ENCODE data around the gene NR2C1.

Gene NR2C1

GRCh38 chr12:95070378-95070777 is 3.0 kb downstream of the NR2C1 start:
- TF ChIP-seq CTCF (IDR thresholded peaks at IDR 0.05; ENCODE audit: borderline replicate concordance, control extremely low read depth, extremely low read depth, insufficient read depth, missing control alignments) = no peak
- no peak for DNase-seq (ENCODE audit: low spot score)
- in situ Hi-C loops (cut with MboI; ENCODE audit: low sequenced_read_pairs, unreplicated experiment) = no loop called here

GRCh38 chr12:95066091-95066855 is 7.1 kb downstream of the NR2C1 start:
- DNase-seq (ENCODE audit: low spot score) = no peak

GRCh38 chr12:95060951-95061350 is 12.5 kb downstream of the NR2C1 start:
- in situ Hi-C loops (cut with MboI; ENCODE audit: low sequenced_read_pairs, unreplicated experiment) = no loop called here
- no peak for TF ChIP-seq CTCF (IDR thresholded peaks at IDR 0.05; ENCODE audit: borderline replicate concordance, control extremely low read depth, extremely low read depth, insufficient read depth, missing control alignments)
- DNase-seq (ENCODE audit: low spot score) = no peak

More at GRCh38 chr12:95066091-95066855, 7.1 kb downstream of the NR2C1 start:
- in situ Hi-C loops (cut with MboI; ENCODE audit: low sequenced_read_pairs, unreplicated experiment) = no loop called here
- no peak for TF ChIP-seq CTCF (IDR thresholded peaks at IDR 0.05; ENCODE audit: borderline replicate concordance, control extremely low read depth, extremely low read depth, insufficient read depth, missing control alignments)

- no peak for DNase-seq (ENCODE audit: low spot score)
- in situ Hi-C loops (cut with MboI; ENCODE audit: low sequenced_read_pairs, unreplicated experiment) = no loop called here
- no peak for TF ChIP-seq CTCF (IDR thresholded peaks at IDR 0.05; ENCODE audit: borderline replicate concordance, control extremely low read depth, extremely low read depth, insufficient read depth, missing control alignments)
Measured at GRCh38 chr12:95059984-95060383, 13.4 kb downstream of the NR2C1 start.

- in situ Hi-C loops (cut with MboI; ENCODE audit: low sequenced_read_pairs, unreplicated experiment) = no loop called here
- no peak for TF ChIP-seq CTCF (IDR thresholded peaks at IDR 0.05; ENCODE audit: borderline replicate concordance, control extremely low read depth, extremely low read depth, insufficient read depth, missing control alignments)
- DNase-seq (ENCODE audit: low spot score) = no peak
Measured at GRCh38 chr12:95057424-95057823, 16.0 kb downstream of the NR2C1 start.

GRCh38 chr12:95055057-95055456 is 18.4 kb downstream of the NR2C1 start:
- DNase-seq (ENCODE audit: low spot score) = no peak
- TF ChIP-seq CTCF (IDR thresholded peaks at IDR 0.05; ENCODE audit: borderline replicate concordance, control extremely low read depth, extremely low read depth, insufficient read depth, missing control alignments) = no peak
- in situ Hi-C loops (cut with MboI; ENCODE audit: low sequenced_read_pairs, unreplicated experiment) = no loop called here
